HCT116 (cell line): ENCODE measurements around the gene CD2.

ENCODE experiments used
- POLR2AphosphoS5 ChIP-seq: IDR thresholded peaks from 2 replicates; pipeline ENCODE4 v1.6.1; 2011; ENCODE audit warnings: mild to moderate bottlenecking, low read depth, low read length, moderate library complexity
- SIN3A ChIP-seq: IDR thresholded peaks from 2 replicates; pipeline ENCODE4 v1.6.1; 2012; ENCODE audit warnings: low read depth

DNA sequence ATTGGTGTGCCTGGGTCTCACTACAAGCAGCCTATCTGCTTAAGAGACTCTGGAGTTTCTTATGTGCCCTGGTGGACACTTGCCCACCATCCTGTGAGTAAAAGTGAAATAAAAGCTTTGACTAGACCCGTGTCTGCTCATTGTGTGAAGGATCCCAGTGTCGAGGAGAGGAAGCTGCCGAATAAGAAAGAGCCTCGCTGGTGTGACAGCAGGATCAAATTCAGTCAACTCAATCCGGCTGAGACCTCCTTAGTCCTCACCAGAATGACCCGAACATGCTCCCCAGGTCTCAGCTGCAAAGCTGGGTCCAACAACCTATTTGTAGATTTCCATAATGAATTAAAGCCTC, 14.8 kb downstream of the CD2 start:
- no peak for TF ChIP-seq POLR2AphosphoS5
- TF ChIP-seq SIN3A = no peak
